ENCODE measurements around the gene MRPL52.

DNA sequence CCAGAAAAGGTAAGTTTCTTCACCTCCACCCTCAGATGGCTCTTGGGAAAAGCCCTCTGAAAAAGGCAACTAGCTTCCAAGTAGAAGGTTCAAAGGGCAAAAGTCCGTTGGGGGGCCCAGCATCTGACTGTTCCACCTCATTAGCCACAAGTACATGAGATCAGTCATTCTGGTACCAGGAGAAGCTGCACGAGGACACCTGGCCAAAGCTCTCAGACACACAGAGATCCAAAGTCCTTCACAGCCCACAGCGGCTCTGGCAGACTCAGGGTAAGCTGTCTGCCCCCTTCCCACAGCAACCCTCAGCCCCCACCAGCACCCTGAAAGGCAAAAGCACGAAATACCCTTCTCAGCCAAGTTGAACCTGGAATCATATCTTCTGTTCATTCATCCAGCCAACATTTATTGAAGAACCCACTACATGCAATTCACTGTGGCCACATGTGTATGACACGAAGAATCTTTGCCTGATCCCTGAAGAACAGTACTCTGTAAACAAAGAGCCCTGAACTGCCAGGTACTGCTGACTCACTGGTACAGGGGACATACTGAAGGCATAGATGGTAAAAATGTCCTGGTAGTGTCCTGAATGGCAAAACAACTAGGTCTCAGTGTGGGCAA, 33.5 kb upstream of the MRPL52 start:
- TF ChIP-seq, protein P1, sequence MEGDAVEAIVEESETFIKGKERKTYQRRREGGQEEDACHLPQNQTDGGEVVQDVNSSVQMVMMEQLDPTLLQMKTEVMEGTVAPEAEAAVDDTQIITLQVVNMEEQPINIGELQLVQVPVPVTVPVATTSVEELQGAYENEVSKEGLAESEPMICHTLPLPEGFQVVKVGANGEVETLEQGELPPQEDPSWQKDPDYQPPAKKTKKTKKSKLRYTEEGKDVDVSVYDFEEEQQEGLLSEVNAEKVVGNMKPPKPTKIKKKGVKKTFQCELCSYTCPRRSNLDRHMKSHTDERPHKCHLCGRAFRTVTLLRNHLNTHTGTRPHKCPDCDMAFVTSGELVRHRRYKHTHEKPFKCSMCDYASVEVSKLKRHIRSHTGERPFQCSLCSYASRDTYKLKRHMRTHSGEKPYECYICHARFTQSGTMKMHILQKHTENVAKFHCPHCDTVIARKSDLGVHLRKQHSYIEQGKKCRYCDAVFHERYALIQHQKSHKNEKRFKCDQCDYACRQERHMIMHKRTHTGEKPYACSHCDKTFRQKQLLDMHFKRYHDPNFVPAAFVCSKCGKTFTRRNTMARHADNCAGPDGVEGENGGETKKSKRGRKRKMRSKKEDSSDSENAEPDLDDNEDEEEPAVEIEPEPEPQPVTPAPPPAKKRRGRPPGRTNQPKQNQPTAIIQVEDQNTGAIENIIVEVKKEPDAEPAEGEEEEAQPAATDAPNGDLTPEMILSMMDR (IDR thresholded peaks at IDR 0.05), result no peak
- TF ChIP-seq EZH2phosphoT487 (IDR thresholded peaks at IDR 0.05) (no peak), EZH2 (IDR thresholded peaks at IDR 0.05) (no peak)
